COLO668 (cell line): Measurements from ENCODE around the gene PPIP5K2.
"Not testable (repeated sequence)": the region's sequence is repeated elsewhere in the genome, so short reads cannot be mapped to it uniquely, and the experiment has no call there.

Experiments
- DNase-seq: peaks from one replicate; lab custom pipeline; 2025; ENCODE audit not compliant: unreplicated experiment; lab: John Stamatoyannopoulos, UW

Gene PPIP5K2

DNA sequence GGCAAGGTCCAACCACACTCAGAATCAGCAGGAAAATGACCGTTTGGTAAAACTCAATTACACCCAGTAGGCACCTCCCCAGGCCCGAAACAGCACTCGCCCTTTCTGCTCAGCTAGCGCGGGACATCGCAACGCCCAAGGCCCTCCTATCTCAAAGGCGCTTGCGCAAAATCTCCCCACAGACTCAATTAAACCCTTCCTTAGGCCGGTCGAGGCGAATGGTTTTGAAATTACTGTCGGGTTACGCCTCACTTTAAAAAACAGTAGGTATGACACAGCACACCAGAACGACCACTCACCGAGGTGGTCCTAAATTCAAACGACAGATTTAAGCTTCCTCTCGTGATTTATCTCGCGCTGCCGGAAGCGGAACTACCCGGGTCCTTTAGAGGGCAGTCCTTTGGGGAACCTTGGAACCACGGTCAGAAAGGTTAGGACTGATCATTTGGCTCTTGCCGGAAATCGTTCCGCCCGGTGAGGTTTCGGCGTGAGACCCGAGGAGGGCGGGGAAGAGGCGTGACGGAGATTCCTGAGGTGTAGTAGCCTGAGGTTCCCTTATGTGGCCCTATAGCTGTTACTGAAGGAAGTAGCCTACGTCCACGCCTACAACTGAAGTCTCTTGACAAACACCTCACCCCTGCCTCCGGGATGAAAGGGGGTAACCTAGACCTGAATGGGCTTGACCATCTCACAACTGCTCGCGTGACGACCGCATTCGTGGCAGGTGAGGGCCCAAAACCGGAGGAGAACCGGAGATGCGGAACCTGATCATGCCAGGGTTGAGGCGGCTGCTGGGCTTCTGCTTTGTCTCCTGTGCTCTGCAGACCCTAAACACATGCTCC, at the start of gene PPIP5K2, which contains the start of gene GIN1:
TSS of gene PPIP5K2 (plus strand) at position 537 of the 842 bp plus-strand sequence. CDS start 9,289 bp downstream, outside the sequence.
TSS of gene GIN1 (minus strand) at position 374 of the 842 bp plus-strand sequence. CDS start 11,431 bp downstream, outside the sequence.
- DNase-seq = peak; percentile 90

DNA sequence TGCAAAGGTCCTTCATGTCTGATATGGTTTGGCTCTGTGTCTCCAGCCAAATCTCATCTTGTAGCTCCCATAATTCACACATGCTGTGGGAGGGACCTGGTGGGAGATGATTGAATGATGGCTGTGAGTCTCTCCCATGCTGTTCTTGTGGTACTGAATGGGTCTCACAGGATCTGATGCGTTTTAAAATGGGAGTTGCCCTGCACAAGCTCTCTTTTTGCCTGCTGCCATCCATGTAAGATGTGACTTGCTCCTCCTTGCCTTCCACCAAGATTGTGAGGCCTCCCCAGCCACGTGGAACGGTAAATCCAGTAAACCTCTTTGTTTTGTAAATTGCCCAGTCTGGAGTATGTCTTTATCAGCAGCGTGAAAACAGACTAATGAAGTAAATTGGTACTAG, 46.6 kb upstream of the PPIP5K2 start:
- DNase-seq = not testable (repeated sequence)

DNA sequence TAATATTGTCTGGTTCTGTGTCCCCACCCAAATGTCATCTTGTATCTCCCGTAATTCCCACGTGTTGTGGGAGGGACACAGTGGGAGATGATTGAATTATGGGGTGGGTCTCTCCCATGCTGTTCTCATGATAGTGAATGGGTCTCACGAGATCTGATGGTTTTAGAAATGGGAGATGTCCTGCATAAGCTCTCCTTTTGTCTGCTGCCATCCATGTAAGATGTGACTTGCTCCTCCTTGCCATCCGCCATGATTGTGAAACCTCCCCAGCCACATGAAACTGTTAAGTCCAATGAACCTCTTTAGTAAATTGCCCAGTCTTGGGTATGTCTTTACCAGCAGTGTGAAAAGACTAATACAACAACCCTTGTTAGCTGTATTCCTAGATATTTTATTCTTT, 44.7 kb upstream of the PPIP5K2 start:
- DNase-seq = no peak

DNA sequence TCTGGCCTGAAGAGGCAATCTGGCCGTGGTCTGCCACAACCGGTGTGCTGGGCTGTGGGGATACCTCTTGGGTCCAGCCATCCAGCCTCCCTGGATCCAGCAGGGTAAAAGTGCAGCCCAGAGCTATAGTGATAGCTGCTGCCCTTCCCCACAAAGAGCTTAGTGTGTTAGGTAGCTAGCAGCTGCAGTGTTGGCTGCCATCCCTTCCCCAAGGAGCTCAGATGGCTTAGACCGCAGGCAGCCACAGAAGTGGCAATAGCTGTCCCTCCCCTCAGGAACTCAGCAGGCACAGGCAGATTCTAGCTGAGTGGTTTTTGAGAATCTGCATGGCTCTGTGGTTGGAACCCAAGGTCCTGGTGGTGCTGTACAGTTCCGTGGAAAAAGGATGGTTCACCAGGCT, 40.3 kb upstream of the PPIP5K2 start:
- DNase-seq = no peak

DNA sequence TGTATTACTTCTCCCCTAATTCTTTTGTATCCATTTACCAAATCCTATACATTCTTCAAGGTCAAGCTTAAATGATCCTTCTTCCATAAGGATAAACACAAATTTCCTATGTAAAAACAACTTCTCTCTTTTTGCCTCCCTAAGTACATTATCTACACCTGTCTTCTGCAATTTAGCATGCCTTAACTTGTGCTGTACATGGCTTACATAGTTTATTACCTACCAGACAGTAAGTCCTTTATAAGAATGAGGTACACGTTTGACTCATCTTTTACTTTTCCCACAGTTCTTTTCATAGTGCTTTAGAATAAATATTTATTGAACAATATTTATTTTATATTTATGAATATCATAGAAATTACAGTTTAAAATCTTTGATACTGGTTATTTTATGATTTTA, 33.6 kb upstream of the PPIP5K2 start:
- DNase-seq = no peak

DNA sequence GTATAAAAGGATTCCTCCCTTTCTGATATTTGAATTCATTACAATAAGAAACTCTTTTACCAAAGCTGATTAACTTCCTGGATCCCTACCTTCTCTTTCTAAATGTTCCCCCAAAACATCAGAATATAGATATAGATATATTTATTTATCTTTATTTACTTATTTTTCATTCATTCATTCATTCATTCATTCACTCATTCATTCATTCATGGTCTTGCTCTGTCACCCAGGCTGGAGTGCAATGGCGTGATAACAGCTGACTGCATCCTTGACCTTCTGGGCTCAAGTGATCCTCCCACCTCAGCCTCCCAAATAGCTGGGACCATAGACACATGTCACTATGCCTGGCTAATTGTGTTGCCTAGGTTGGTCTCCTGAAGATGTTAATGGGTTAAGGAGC, 30.8 kb upstream of the PPIP5K2 start:
- DNase-seq = no peak

DNA sequence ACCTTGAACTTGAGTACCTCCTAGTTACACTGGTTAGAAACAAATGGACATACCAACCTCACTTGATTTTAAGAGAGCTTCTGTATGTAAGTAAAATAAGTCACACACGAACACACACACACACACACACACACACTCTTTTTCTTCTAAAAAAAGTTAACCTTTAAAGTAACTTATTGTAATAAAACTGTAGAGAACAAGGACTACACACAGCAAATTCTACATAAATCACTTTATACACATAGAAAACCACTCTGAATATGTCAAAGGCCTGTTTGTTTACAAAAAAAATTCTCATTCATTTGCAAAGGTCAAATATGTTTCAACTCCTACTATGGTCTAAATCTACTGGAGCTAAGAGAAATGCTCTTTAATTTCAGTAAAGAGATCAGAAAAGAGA, 29.3 kb upstream of the PPIP5K2 start:
- no peak for DNase-seq

DNA sequence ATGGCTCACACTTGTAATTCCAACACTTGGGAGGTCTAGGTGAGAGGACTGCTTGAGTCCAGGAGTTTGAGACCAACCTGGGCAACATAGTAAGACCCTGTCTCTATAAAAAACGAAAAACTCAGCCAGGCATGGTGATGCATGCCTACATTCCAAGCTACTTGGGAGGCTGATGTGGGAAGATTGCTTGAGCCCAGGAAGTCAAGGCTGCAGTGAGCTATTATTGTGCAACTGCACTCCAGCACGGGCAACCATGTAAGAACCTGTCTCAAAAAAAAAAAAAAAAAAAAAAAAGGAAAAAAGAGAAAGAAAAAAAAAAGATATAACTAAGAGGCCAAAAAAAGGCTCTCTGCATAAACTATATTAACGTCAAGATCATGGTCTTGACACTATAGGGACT, 27.4 kb upstream of the PPIP5K2 start:
- no peak for DNase-seq

DNA sequence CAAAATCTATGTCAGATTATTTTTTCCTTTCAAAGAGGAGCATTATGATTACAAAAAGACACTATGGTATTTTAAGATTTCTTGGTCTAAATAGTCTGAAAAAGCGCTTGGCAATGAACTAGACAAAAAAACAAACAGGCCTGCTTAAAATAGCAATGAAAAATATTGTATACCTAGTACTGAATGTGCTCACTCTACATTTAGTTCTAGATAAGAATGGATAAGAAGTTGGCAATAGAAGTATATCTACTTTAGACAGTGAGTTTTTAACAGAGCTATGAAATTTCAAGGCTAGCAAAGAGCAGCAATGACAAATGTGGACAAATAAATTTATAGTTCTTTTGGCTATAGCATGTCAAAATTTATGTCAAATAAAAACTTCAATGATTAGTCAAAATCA, 26.4 kb upstream of the PPIP5K2 start:
- no peak for DNase-seq

DNA sequence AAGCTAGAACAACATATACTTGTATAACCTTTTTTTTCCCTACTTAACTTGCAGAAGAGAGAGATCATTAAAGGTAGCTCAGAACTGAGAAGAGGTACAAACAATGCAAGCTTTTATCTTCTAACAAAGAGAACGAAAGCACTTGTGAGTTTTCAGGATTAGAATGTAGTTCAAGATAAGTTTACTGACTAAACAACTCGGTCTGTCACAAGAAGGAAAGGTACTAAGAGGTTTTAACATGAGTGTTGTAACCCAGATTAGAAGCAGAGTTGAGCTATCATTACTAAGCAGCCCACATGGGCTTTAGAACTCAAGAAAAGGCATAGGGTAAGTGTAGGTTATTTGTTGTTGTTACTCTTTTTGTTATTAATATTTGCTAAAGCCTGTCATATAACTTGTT, 25.4 kb upstream of the PPIP5K2 start:
- DNase-seq = no peak

DNA sequence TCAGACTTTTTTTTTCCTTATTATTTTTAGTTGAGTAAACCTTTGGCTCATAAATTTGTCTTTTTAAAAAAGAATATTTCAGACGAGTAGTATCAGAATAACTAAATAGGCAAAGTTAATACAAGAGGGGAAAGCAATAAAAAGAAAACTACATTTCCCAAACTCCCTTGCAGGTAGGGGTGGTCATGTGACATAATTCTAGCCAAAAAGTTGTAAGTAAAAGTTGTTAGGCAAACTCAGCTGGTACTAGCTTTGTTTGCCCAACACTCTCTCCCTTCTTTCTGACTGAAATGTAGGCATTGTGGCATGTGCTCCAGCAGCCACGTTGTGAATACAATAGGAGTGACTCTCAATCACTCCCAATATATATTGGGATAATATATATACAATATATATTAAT, 21.1 kb upstream of the PPIP5K2 start:
- DNase-seq = no peak

DNA sequence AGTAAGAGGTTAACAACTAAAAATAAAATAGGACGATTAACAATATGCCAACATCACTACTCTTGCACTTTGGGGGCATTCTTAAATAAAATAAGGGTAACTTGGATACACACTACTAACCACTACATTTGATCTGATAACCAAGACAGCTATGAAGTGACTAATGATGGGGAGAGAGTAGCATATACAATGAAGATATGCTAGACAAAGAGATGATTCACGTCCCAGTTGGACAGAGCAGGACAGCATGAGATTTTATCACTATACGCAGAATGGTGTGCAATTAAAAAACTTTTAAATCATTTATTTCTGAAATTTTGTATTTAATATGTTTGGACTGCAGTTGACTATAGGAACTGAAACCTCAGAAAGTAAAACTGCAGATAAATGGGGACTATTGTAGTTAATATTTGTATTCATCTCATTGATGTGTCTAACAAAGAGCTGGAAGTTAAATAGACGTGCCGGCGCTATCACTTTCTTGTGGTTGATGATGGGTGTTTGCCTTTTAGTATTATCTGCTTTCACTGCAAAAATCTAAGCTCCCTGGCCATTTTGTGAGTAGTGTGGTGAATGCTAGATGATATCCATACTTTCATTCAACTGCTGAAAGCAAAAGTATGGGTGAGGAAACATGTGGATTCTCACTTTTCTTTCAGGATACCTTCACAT, 18.9 kb upstream of the PPIP5K2 start:
- DNase-seq = no peak

DNA sequence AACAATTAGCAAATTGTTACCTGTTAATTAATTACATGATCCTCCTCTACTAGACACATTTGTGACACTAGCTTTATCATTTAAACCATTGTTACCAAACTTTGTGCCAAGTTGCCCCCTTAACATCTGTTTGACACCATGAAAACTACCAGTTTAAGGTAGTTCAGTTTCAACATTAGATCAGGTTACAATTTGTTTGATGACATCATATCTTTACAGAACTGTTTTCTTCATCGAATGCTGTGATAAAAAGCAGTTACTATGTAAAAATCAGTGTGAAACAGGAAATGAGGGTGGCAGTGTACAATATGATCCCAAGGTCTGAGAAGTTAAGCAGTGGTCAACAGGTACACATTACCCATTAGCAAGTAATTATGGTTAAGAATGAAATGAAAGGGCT, 17.9 kb upstream of the PPIP5K2 start:
- no peak for DNase-seq

DNA sequence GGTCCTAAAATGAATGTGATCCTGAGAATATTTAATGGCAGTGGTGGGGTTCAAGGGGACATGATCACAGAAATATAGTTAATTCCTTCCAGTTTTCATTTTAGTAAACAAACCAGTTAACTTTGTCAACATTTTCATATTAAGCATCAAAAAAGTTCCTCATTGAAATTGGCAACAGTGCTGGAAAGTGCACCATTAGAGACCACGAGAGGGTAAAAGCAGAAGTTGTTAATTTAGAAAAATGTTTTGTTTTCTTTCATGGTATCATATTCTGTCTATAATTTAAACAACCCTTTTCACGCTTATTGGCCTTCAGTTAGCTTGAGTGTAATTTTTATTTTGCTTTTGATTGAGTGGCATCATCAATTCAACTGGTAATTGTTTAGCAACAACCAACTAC, 12.0 kb upstream of the PPIP5K2 start:
- DNase-seq = no peak

DNA sequence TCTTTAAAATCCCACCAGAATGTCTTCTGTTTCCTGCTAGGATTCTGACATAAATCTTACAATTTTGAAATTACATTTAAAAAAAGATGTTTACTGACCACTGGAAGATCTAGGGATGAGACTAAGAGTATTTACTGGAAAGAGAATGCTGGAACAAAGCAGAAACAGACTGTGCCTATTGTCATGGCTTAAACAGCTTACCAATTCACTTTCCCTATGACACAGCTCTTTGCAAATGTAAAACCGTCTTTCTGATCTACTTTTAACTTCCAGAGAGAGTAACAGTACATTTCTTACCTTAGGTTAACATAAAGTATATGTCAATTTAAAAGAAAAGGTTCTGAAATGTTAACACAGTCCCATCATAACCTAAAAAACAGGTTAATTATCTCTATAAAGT, 10.8 kb upstream of the PPIP5K2 start:
- no peak for DNase-seq

DNA sequence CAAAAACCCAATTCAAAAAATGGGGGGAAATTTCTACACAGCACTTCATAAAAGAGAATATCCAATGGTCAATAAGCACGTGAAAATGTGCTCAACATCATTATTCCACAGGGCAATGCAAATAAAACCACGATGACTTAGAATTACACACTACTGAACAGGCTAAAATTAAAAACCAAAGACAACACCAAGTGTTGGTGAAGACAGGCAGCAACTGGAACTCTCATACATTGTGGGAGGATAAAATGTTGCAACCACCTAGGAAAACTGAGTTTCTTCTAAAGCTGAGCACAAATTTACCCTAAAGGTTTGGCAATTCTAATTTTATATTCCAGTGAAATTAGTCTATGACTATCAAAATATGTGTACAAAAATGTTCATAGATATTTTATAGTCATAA, 9.7 kb upstream of the PPIP5K2 start:
- no peak for DNase-seq

DNA sequence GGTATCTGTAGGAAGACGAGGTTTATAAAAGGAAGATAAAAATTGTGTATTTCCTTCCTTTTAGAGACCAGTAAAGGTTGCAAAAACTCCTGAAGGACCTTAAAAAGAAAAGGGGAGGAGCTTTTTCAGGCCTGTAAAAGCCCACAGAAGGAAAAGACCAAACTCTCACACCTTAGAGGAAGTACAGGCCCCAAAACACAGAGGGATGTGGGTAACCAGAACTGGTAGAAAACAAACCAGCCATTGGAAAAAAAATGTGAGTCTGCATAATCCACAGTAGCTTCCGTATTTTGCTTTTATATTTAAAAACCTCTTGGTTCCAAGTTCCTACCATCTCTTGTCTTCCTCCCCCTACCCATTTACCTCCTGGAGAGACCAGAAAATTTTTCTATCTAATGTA, 8.6 kb upstream of the PPIP5K2 start:
- DNase-seq = no peak

DNA sequence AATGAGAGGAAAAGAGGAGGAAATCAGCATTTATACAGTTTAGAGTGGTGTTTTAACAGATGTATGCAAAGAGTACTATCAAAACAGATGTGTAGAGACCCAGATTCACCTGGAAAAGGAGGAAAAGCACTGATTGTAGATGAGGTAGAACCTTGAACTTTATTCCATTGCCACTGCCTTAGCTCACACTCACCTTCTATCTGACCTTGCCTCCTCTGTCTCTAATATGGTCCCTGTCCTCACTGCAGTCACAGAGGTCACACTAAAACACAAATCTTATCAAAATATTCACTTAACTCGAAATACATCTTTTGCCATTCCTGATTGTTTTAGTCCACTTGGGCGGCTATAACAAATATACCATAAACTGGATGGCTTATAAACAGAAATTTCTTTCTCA, 7.2 kb upstream of the PPIP5K2 start:
- DNase-seq = no peak

DNA sequence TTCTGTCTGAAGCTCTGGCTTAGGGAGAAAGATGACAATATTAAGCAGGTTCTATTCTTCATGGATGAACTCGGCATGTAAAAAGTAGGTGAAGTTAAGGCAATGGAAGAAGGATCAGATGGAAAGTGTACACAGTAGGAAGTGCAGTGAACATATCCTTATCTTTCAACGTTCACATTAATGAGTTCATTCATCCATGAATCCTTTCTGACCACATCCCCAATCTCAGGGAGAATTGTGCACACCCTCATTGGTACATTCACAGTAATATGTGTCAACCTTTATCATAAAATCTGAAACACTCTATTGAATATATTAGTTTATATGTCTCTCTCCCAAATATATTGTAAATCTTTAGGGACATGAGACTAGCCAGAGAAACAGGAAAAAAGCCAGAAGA, 5.7 kb upstream of the PPIP5K2 start:
- DNase-seq = no peak

DNA sequence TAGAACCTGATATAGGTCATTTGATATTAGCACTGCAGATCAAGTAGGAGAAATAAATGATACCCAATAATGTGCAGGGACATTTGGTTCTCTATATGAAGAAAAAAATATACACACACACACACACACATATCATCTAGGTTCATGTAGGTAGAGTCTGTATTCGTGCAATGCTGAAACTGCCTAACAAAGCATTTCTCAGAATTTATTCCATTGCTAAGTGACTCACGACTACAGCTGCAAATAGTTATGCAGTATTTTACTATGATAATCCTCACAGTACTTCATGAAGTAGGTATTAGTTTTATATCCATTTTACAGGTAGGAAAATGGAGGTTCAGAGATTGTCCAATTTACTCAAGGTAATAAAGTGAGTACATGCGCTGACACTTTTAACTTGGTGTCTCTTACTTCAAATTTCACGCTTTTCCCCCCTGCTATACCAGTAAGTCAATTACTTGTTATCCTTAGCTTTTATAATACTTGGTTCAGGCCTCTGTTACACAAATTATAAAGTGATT, 2.6 kb upstream of the PPIP5K2 start:
- no peak for DNase-seq

DNA sequence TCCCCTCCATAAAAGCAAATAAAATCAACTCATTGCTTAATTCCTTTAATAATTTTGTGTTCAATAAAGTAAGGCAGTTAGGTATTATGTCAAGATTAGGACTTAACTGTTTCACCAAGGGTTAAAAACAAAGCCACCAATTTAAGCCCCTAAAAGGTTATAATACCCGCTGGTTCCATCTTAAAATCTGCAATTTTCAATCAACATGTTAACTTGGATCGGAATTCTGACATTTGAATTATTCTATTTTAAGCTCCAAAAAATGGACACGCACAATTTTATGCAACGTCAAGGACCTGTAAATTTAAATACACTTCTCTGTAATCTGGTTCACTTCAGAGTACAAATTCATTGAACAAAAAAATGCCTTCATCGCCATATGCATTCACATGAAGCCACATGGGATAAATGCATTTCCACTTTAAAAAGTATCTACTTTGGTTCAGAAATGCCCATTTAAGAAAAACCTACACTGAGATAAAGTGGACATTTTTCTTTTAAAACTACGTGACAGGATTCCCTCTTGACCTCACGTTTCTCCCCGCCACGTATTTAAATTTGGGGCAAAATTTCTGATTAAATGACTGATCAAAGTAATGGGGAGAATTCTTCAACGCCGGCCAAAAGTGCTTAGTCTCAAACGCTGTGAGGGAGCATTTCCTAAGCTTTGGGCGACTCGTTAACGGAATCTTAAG, 884 bp upstream of the PPIP5K2 start:
- DNase-seq = no peak
